ENCODE data around the gene FGF19. TPM values are rescaled to one million over a fixed set of nuclear protein-coding genes. Genes with fewer than 3 reads are reported as not detected.

Gene FGF19
- total and polyA plus RNA-seq, 5 donors from 2014 or later = not detected

DNA sequence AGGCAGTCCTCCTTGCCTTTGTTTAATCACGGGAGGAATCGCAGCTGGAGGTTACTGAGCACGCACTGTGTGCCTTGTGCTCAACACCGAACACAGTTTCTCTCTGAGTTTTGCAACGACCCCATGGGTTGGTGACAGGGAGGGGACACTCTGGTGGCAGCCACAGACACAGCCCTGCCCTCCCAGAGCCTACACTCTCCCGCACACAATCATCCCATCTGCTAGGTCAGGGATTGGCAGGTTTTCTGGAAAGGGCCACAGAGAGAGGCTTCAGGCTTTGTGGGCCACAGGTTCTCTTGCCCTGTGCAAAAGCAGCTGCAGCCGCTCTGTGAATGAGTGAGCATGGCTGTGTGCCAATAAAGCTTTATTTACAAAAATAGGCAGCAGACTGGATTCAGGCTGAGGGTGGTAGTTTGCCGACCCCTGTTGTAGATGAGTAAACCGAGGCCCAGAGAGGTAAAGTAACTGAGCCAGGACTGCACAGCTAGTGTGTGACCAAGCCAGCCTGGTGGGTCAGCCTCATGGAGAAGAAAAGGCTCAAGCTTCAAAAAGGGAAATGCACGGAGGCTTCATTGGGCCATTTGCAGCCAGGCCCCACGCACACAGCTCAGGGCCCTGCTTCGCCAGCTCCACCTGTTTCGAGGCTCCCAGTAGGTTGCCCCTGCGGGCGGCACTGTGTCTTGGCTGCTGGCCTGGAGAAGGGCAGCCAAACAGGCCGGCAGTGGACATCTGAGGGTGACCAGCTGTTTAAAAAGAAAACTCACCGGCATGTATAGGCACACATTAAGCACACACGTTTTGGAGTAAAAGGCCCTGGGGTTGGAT is 45.0 kb downstream of the FGF19 start:
- Histone ChIP-seq H3K9me3 (ENCODE audit: control insufficient read depth in 2 of 2, low read length in 2 of 2) (no peaks in the 10 kb centered on the region), H3K4me1 (ENCODE audit: control insufficient read depth, insufficient read depth, low read length, poor library complexity, severe bottlenecking) (no peaks in the 10 kb centered on the region), H3K27me3 (ENCODE audit: control insufficient read depth, insufficient read depth, low read length) (no peaks in the 10 kb centered on the region), H3K36me3 (ENCODE audit: control insufficient read depth, insufficient read depth, low read length) (peaks cover 9% of the 10 kb centered on the region), H3K4me3 (ENCODE audit: low read depth, low read length) (no peak overlapping the region), H3K27ac (ENCODE audit: insufficient read depth, low read length, poor library complexity, severe bottlenecking) (no peak overlapping the region)
- Mint-ChIP-seq H3K27ac (no peak overlapping the region), H3K36me3 (peaks cover 6% of the 10 kb centered on the region), H3K27me3 (no peaks in the 10 kb centered on the region), H3K4me3 (peak overlapping the region in 1 of 4 donors; percentile 32), H3K4me1 (peaks cover 0 to 3% (median 0%) of the 10 kb centered on the region in 4 donors), H3K9me3 (no peaks in the 10 kb centered on the region)
- DNase-seq (no peak), ATAC-seq (ENCODE audit: low read depth in 2 of 2) (no peak)

DNA sequence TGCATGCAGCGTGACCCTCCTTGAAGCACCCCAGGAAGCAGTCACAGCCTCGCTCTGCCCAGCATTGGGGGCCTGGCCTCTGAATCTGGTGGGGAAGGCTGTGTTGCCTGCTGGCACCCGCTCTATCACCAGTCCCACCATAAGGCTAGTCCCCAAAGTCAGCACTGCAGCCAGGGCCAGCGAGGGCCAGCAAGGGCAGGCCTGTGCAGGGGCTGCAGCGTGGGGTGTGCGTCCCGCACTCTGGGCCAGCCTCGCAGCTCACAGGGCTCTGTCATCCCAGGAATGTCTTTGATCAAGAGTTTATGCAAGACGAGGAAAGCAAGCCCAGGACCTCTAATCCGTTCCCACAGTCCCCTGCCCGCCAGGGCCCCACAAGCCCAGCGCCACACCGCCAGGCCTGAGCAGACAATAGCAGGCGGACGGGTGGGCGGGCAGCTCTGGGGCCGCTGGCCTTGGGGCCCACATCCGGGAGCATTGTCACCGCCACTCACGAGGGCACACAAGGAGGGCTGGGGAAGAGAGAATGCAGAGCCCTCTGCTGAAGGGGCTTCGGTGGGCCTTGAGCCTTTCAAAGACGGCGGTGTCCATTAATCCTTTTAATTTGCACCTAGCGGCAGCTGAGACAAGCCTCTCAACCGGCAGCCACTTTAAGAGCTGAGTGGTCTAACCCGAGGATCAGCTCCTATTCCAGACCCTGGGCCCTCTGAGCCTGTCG is 45.8 kb downstream of the FGF19 start:
- Histone ChIP-seq H3K9me3 (ENCODE audit: control insufficient read depth in 2 of 2, low read length in 2 of 2) (no peaks in the 10 kb centered on the region), H3K27ac (ENCODE audit: insufficient read depth, low read length, poor library complexity, severe bottlenecking) (no peak overlapping the region), H3K27me3 (ENCODE audit: control insufficient read depth, insufficient read depth, low read length) (no peaks in the 10 kb centered on the region), H3K4me1 (ENCODE audit: control insufficient read depth, insufficient read depth, low read length, poor library complexity, severe bottlenecking) (no peaks in the 10 kb centered on the region), H3K36me3 (ENCODE audit: control insufficient read depth, insufficient read depth, low read length) (peaks cover 4% of the 10 kb centered on the region), H3K4me3 (ENCODE audit: low read depth, low read length) (no peak overlapping the region)
- ATAC-seq (ENCODE audit: low read depth in 2 of 2) (no peak), DNase-seq (no peak)
- Mint-ChIP-seq H3K27ac (no peak overlapping the region), H3K36me3 (peaks cover 2% of the 10 kb centered on the region), H3K4me3 (no peak overlapping the region), H3K4me1 (peaks cover 0 to 3% (median 0%) of the 10 kb centered on the region in 4 donors), H3K9me3 (no peaks in the 10 kb centered on the region), H3K27me3 (no peaks in the 10 kb centered on the region)

DNA sequence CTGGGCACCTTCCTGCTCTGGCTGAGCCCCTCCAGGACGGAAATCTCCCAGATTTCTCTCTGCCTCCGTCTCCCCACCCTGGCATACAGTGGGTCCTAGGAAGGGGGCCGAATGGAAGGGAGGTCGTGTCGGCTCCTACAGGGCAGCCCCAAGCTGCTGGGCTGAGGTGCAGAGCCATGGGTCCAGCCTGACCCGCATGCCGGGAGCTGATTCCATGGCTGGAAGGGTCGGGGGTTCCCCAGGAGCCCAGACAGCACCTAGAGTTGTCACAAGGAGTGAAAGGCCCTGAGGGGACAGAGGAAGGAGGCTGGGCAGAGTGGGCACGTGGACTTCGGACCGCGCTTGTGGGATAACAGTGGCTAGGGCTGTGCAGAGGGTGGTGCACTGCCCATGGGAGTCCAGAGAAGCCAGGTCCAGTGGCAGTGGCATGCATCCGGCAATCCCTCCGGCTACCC is 46.3 kb downstream of the FGF19 start:
- Histone ChIP-seq H3K36me3 (ENCODE audit: control insufficient read depth, insufficient read depth, low read length) (no peaks in the 10 kb centered on the region), H3K27me3 (ENCODE audit: control insufficient read depth, insufficient read depth, low read length) (no peaks in the 10 kb centered on the region), H3K9me3 (ENCODE audit: control insufficient read depth in 2 of 2, low read length in 2 of 2) (no peaks in the 10 kb centered on the region), H3K4me1 (ENCODE audit: control insufficient read depth, insufficient read depth, low read length, poor library complexity, severe bottlenecking) (no peaks in the 10 kb centered on the region), H3K27ac (ENCODE audit: insufficient read depth, low read length, poor library complexity, severe bottlenecking) (no peak overlapping the region), H3K4me3 (ENCODE audit: low read depth, low read length) (no peak overlapping the region)
- ATAC-seq (ENCODE audit: low read depth in 2 of 2) (no peak), DNase-seq (no peak)
- Mint-ChIP-seq H3K36me3 (peaks cover 5% of the 10 kb centered on the region), H3K27ac (no peak overlapping the region), H3K4me1 (peaks cover 0 to 3% (median 0%) of the 10 kb centered on the region in 4 donors), H3K9me3 (no peaks in the 10 kb centered on the region), H3K4me3 (no peak overlapping the region), H3K27me3 (no peaks in the 10 kb centered on the region)

DNA sequence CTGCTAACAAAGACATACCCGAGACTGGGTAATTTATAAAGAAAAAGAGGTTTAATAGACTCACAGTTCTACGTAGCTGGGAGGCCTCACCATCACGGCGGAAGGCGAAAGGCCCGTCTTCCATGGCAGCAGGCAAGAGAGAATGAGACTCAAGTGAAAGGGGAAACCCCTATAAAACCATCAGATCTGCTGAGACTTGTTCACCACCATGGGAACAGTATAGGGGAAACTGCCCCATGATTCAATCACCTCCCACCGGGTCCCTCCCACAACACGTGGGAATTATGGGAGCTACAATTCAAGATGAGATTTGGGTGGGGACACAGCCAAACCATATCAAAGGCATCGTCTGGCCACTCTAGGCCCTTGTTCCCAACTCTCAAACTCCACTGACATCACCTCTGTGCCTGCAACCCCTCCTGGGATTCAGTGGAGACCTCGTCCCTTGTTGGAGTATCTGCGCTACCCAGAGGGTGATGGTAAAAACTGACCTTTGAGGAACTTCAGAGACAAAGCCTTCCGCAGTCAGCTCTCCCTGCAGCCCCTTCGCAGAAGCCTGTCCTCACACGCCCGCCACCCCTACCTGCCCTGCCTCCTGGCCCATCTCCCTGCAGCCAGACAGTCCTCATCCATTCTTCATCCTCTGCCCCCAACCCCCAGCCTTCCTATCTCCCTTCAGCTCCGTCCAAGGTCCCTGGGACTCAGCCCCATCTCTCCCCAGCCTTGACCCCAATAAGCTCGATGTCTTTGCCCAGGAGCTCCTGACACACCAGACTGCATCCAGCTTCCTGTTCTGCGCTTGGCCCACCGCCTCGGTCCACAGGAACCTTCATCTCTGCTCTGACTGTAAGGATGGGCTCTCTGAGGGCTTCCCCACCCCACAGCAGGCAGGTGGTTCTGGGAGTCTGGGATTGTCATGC is 47.0 kb downstream of the FGF19 start:
- Mint-ChIP-seq H3K4me3 (no peak overlapping the region), H3K4me1 (peaks cover 0 to 3% (median 0%) of the 10 kb centered on the region in 4 donors), H3K9me3 (no peaks in the 10 kb centered on the region), H3K27ac (no peak overlapping the region), H3K36me3 (peaks cover 5% of the 10 kb centered on the region), H3K27me3 (no peaks in the 10 kb centered on the region)
- ATAC-seq (ENCODE audit: low read depth in 2 of 2) (no peak), DNase-seq (no peak)
- no peaks in the 10 kb centered on the region for H3K9me3 ChIP-seq (ENCODE audit: control insufficient read depth in 2 of 2, low read length in 2 of 2)
- no peaks in the 10 kb centered on the region for H3K36me3 ChIP-seq (ENCODE audit: control insufficient read depth, insufficient read depth, low read length)
- no peaks in the 10 kb centered on the region for H3K4me1 ChIP-seq (ENCODE audit: control insufficient read depth, insufficient read depth, low read length, poor library complexity, severe bottlenecking)
- H3K27ac ChIP-seq (ENCODE audit: insufficient read depth, low read length, poor library complexity, severe bottlenecking) = no peak overlapping the region
- no peak overlapping the region for H3K4me3 ChIP-seq (ENCODE audit: low read depth, low read length)
- no peaks in the 10 kb centered on the region for H3K27me3 ChIP-seq (ENCODE audit: control insufficient read depth, insufficient read depth, low read length)

- Mint-ChIP-seq H3K27ac (no peak overlapping the region), H3K36me3 (peaks cover 5% of the 10 kb centered on the region), H3K4me3 (no peak overlapping the region), H3K27me3 (no peaks in the 10 kb centered on the region), H3K9me3 (no peaks in the 10 kb centered on the region), H3K4me1 (peaks cover 0 to 3% (median 0%) of the 10 kb centered on the region in 4 donors)
- H3K36me3 ChIP-seq (ENCODE audit: control insufficient read depth, insufficient read depth, low read length) = no peaks in the 10 kb centered on the region
- H3K27ac ChIP-seq (ENCODE audit: insufficient read depth, low read length, poor library complexity, severe bottlenecking) = no peak overlapping the region
- H3K4me3 ChIP-seq (ENCODE audit: low read depth, low read length) = no peak overlapping the region
- no peak for DNase-seq
- no peak for ATAC-seq (ENCODE audit: low read depth in 2 of 2)
- H3K4me1 ChIP-seq (ENCODE audit: control insufficient read depth, insufficient read depth, low read length, poor library complexity, severe bottlenecking) = no peaks in the 10 kb centered on the region
- H3K27me3 ChIP-seq (ENCODE audit: control insufficient read depth, insufficient read depth, low read length) = no peaks in the 10 kb centered on the region
- no peaks in the 10 kb centered on the region for H3K9me3 ChIP-seq (ENCODE audit: control insufficient read depth in 2 of 2, low read length in 2 of 2)
Measured at GRCh38 chr11:69655479-69656428, 48.1 kb downstream of the FGF19 start.

DNA sequence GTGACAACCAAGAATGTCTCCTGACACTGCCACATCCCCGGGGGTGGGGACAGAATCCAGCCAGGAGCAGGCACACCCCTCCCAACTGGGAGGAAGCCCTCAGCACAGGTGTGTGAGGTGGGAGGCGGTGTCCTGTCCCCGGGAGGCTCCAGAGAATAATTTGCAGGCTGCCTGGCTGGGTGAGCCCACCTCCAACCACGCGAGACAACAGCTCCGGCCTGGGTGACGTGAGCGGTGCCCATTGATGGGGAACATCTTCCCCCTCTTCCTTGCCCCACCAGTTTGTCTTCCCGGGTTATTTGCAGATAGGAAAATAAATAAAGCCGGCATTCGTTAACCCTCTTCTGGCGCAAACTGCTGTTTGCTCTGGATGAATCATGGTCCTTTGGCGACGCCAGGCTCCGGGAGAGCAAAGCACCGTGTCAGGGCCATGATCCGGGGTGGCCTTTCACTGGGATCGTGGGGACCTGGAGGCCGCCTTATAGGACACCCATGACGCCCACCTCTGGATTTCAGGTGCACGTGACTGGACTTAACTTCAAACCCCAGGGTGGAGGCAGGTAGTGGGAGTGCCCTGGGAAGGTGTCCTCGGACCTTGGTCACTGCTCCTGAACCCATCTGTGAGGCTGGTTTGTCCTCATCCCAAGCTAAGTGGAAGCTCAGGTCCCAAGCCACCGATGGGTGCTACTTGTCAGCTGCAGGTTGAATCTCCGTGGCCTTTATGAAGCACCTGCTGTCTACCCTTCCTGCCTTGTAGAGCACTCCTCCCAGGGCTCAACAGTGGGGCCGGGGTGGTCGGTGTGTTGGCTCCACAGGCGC is 49.0 kb downstream of the FGF19 start:
- Mint-ChIP-seq H3K4me1 (peaks cover 0 to 2% (median 0%) of the 10 kb centered on the region in 4 donors), H3K36me3 (peaks cover 5% of the 10 kb centered on the region), H3K9me3 (no peaks in the 10 kb centered on the region), H3K4me3 (no peak overlapping the region), H3K27me3 (no peaks in the 10 kb centered on the region), H3K27ac (no peak overlapping the region)
- H3K4me1 ChIP-seq (ENCODE audit: control insufficient read depth, insufficient read depth, low read length, poor library complexity, severe bottlenecking) = no peaks in the 10 kb centered on the region
- H3K36me3 ChIP-seq (ENCODE audit: control insufficient read depth, insufficient read depth, low read length) = no peaks in the 10 kb centered on the region
- ATAC-seq (ENCODE audit: low read depth in 2 of 2) (no peak), DNase-seq (no peak)
- H3K27ac ChIP-seq (ENCODE audit: insufficient read depth, low read length, poor library complexity, severe bottlenecking) = no peak overlapping the region
- H3K9me3 ChIP-seq (ENCODE audit: control insufficient read depth in 2 of 2, low read length in 2 of 2) = no peaks in the 10 kb centered on the region
- H3K27me3 ChIP-seq (ENCODE audit: control insufficient read depth, insufficient read depth, low read length) = no peaks in the 10 kb centered on the region
- H3K4me3 ChIP-seq (ENCODE audit: low read depth, low read length) = no peak overlapping the region

All from CD4-positive, CD25-positive, alpha-beta regulatory T cell (primary cell).